Subcutaneous preadipocyte (primary cell): Measurements from ENCODE around the gene ZNF775. TPM values are rescaled to one million over a fixed set of nuclear protein-coding genes. Genes with fewer than 3 reads are reported as not detected.

Experiments used
- total RNA-seq: library from RNA; depleted of rRNA; stranded (reverse); fragments of >200 nt; gene quantifications from 2 replicates; pipeline ENCODE4 v1.2.3, GENCODE V29; 2012

ZNF775 gene
- 3.7 and 4.9 TPM in 2 replicates for total RNA-seq

GRCh38 chr7:150378853-150379440 is at the start of gene ZNF775:
Gene ZNF775 (plus strand): TSS chr7:150379330. CDS start chr7:150388471, 9,141 bp downstream.

GRCh38 chr7:150341263-150342120 is 37.6 kb upstream of the ZNF775 start, which contains the start of gene RARRES2:
Gene RARRES2 (minus strand): TSS chr7:150341629. CDS start chr7:150340609, 1,020 bp downstream.

GRCh38 chr7:150368096-150368883 is 10.8 kb upstream of the ZNF775 start, which contains the start of gene REPIN1:
Gene REPIN1 (plus strand): TSS chr7:150368822. CDS start chr7:150369712, 890 bp downstream.

Other genes starting within 250 kb of the ZNF775 start
- gene LRRC61, start 56.0 kb upstream of the ZNF775 start, total RNA-seq = under 0.01 TPM in 1 of 2 replicates, not detected in the other
- gene ACTR3C, start 55.8 kb upstream of the ZNF775 start, total RNA-seq = 0.20 and 0.37 TPM in 2 replicates
- not detected in 2 replicates for gene RARRES2, start 37.7 kb upstream of the ZNF775 start, total RNA-seq
- 33.4 and 43.4 TPM in 2 replicates for gene REPIN1, start 10.5 kb upstream of the ZNF775 start, total RNA-seq
- gene GIMAP8, start 71.3 kb downstream of the ZNF775 start, total RNA-seq = not detected in 2 replicates
- not detected in 2 replicates for gene GIMAP7, start 135.5 kb downstream of the ZNF775 start, total RNA-seq
- under 0.01 TPM in 1 of 2 replicates, not detected in the other for gene GIMAP4, start 188.1 kb downstream of the ZNF775 start, total RNA-seq